ENCODE results near the gene ADRA2B.

Gene ADRA2B

DNA sequence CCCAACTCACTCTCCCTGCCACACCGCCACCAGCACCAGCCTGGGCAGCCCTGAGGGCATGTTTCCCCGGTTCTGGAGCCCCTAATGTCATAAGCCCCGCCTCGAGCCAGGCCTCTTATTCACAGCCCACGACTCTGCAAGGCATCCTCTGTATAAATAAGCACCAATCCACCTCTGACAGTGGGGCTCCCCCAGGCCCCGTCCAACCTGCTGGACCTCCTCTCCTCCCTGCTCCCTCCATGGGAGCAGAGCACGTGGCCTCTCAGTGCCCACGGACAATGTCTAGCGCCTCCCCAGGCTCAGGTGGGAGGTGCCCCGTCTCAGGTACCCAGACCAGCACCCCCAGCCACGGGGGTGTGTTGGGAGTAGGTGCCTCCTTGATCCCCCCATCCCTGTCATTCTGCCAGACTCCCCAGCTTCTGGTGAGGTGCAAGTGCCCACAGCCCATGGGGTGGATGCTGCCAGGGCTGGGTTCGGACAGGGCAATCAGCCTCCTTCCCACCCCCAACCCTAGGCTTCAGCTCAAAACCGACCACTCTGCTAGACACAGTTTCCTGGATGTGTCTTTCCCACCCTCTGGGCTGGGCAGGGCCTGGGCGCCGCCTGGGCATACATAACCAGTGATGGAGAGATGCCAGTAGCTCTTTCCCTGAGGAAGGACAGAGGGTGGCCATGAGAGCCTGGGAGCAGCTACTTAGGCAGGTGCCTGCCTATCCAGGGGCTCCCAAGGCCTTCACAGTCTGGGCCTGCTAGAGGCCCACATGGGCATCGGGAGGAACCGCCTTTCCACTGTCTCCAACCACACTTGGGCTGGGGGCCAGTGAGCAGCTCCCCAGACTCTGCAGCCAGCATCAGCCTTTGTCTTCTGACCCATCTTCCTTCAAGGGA lies 1.6 kb upstream of the ADRA2B start:
- DNase-seq (ENCODE audit: low read depth), result no peak

DNA sequence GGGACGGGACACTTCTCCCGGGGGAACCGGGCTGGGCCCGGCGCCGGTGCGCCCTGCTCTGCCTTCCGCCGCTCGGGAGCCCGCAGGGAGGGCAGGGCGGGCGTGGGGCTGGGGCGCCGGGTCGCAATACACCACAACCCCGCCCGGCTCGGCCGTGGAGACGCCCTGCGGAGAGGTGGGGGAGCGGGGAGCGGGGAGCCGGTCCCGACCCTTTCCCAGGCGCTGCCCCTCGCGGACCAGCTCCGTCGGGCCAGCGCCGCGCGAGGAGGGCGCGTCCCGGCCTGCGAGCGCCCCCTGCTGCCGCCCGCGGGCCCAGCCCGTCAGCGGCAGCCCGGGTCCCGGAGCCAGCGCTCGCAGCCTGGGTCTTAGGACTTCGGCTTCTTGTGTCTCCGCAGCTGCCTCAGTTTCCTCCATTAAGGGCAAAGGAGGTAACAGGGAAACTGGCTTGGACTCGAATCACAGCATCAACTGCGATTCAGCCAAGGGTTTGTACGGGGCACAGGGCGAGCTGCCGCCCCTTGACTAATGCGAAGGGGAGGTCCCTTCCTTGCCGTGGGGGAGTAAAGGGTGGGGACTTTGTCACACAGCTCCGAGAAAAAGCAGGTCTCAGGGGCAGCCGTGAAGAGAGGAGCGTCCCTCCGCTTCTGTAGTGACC lies 635 bp upstream of the ADRA2B start:
- DNase-seq (ENCODE audit: low read depth), result peak; percentile 14

DNA sequence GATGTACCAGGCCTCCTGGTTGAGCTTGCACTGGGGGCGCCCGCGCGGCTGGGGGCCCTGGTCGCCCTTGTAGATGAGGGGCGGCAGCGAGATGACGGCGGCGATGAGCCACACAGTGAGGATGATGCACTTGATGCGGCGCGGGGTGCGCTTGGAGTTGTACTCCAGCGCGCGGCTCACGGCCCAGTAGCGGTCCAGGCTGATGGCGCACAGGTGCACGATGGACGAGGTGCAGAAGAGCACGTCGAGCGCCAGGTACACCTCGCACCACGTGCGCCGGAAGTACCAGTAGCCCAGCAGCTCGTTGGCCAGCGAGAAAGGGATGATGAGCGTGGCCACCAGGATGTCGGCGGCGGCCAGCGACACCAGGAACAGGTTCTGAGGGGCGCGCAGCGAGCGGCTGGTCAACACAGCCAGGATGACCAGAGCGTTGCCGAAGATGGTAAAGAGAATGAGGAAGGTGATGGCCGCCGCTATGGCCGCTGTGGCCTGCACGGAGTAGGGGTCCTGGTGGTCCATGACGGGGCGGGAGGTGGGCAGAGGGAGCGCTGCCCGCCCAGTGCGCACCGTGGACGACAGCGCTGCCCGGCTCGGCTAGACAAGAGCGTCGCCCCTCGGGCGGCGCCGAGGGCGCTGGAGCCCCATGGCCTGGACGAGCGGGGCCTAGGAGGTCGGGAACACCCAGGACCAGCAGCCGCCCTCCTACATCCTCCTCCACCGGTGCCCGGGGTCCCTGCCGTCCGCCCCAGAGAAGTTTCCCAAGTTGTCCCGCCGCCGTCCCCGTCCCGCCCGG lies 544 bp downstream of the ADRA2B start:
- no peak for DNase-seq (ENCODE audit: low read depth)

DNA sequence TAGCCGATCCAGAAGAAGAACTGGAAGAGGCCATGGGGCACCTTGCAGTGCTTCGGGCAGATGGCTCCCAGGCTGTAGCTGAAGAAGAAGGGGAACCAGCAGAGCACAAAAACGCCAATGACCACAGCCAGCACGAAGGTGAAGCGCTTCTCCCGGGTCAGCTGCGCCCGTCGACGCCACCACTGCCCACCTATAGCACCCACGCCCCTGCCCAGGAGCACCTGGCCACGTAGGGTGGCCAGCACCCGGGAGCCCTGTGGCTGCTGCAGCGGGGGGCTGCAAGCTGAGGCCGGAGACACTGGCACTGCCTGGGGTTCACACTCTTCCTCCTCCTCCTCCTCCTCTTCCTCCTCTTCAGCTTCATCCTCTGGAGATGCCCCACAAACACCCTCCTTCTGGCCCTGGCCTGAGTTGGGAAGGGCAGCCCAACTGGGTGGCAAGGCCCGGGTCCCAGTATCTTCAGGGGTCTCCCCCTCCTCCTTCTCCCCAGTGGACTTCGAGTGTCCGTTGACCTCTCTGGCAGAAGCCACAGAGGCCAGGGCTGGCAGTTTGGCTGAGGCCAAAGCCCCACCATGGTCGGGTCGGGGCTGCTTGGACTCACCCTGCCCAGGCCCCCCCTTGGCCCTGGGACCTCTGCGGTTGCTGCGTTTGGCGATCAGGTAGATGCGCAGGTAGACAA lies 1.3 kb downstream of the ADRA2B start:
- no peak for DNase-seq (ENCODE audit: low read depth)

DNA sequence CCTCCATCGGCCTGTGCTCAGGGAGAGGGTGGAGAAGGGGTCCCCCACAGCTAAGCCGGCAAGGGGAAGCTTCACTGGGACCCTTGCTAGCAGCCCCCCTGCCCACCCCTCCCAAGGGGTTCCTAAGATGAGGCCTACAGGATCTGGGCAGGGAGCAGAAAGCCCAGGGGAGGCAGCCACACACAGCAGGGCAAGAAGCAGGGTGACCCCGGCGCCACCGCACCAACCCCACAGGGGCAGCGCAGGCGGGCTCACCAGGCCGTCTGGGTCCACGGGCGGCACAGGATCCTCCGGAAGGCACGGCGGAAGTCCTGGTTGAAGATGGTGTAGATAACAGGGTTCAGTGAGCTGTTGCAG lies 1.8 kb downstream of the ADRA2B start:
- no peak for DNase-seq (ENCODE audit: low read depth)

DNA sequence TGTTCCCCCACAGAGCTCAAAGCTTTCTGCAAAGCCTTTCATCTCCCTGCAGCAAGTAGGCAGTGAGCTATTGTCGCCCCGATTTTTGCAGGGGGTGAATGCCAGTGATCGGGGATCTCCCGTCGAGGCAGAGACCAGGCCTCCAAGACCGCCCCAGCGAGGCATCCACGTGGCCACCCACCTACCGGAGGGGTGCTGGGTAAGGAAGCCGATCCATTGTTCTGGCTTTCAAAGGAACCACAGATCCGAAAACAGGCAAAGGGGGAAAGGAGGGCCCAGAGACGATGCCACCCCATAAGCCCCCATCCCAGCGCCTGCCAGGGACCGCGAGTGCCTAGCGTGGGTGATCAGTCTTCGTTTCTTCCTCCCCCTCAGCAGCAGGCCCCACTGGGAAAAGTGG lies 2.4 kb downstream of the ADRA2B start:
- no peak for DNase-seq (ENCODE audit: low read depth)

DNA sequence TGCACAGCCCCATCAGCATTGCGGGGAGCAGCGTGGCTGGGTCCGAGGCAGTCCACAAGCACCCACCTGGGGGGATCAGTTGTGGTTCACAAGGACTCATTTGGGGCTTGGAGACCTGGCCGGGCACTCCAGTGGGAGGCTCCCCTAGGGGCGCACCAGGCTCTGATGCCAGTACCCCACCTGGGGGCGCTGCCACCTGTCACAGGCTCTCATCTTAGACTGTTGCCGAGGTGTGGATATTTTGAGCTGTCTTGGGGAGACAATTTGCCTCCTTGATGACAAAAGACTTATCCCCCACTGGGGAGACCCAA lies 3.0 kb downstream of the ADRA2B start:
- DNase-seq (ENCODE audit: low read depth), result no peak

DNA sequence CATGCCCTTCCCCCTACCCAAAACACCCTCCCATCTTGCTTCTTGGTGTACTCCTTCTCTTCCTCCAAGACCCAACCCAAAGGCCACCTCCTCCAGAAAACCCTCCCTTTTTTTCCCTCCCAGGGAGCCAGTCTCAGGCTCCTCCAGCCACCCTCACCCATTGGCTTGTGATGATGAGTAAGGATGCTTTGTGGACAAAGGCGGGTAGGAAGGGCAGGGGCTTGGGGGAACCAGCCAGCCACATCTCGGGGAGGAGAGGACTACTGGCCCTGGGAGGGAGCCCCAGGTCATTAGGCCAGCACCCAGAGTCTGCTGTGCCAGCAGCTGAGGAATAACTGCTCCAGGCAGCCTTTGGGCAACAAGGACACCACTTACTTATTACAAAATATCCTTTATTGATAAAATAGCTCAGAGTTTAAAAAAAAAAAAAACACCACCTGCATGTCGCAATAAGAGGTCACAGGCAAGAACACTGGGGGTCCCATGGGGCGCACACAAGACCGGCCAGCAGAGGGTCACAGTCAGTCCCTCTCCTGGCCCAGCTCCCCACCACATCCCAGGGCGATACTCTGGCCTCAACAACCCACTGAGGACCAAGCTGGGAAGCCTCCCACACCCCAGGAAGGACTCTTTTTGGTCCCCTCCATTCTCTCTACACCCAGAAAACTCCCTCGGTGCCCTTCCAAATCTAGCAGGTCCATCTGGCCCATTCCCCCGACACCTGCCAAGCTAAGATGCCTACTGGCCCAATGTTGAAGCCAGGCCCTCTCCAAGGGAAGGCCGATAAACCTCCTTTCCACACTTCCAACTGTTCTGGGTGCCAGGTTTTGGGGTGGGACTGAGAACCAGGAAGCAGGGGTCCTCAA lies 3.6 kb downstream of the ADRA2B start:
- DNase-seq (ENCODE audit: low read depth), result no peak

DNA sequence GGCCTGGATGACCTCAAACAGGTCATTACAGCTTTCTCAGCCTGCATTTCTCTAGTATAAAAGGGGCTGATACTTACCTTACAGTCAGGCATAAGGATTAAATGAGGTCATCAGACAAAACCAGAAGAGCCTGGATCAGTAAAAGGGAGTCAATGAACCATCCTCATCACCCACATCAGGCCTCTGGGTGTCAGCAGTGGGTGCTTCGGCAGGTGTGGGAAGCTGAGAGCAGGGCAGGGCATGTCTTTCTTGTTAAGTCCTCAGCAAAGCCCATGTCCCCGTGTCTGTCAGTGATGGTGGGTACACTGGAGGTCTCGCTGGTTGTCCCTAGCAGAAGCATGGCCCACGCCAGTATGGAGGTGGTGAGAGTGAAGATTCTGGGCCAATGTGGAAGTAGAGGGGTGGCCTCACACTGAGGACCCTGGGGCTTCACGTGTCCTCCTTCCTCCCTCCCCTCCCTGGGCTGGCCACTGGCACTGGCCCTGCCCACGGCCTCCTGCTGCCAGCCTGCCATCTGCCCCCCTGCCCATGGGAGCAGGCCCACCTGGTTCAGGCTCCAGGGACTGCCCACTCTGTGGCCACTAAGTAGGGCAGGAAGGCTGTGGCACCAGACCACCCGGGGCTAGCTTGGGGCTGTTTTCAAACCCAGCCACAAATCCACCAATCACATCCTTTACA lies 4.4 kb downstream of the ADRA2B start:
- no peak for DNase-seq (ENCODE audit: low read depth)

DNA sequence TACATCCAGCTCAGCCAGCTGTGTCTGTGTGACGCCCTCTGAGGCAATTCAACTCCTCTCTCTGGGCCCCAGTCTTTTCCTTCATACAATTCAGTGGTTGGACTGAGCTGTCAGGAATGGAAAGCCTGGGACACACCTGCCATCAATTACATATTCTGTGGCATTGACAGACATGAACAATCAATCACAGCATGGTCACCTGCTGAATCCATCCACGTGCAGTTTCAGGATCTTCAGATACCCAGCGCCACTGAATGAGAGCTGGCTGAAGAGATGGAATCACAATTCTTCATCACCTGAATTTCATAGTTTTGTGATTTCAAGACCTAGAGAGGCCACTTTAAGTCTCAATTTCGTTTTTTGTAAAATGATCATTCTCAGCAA lies 5.1 kb downstream of the ADRA2B start:
- DNase-seq (ENCODE audit: low read depth), result no peak

DNA sequence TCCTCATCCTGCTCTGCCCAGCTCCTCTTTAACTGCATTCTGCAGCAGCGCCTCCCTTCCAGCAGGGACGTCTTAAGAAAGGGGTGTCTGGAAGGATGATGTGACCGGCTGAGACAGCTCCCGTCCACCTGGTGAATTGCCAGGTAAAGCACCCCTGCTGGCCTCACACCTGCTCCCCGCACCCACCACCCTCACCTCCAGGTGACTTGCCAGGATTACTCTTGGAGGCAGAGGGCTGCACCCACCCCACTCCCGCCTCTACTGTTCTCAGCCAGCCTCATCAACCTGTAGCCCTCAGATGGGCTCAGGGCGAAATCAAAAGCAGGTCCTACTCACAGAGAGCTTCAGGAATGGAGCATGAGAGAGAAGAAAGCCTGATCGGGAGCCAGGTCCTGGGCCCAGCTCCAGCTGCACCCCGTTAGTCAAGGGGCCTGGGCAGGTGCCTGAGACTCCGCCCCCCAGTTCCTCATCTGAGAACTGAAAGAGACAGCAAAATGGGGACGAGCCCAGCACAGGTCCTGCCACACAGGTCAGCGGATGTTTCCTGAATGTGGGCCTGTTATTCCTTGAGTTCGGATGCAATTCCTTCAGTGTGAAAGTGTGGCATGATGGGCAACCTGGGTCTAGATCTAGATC lies 5.6 kb downstream of the ADRA2B start:
- DNase-seq (ENCODE audit: low read depth), result no peak

DNA sequence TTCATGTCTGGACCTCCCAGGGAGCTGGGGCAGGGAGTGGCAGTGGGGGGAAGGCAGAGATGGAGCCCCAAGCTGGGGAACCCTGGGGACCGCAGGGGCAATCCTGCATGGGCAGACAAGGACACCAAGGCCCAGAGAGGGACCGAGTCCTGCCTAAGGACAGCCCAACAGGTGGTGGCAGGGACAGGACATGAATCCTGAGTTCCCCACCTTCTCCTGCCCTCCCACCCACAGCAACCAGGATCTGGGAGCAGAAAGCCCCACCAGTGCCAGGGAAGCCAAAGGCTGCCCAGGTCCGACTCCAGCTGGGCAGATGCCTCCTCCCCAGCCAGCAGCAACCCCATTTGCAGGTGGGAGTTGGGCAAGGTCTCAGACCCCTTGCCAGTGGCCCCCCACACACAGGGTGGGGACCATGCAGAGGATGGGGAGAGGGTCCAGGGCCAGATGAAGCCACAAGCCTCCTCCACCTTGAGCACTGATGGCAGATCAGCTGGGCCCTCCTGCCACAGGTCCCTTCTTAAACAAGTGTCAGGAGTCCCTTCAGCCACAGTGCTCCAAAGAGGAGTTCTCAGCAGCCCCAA lies 6.3 kb downstream of the ADRA2B start:
- no peak for DNase-seq (ENCODE audit: low read depth)

DNA sequence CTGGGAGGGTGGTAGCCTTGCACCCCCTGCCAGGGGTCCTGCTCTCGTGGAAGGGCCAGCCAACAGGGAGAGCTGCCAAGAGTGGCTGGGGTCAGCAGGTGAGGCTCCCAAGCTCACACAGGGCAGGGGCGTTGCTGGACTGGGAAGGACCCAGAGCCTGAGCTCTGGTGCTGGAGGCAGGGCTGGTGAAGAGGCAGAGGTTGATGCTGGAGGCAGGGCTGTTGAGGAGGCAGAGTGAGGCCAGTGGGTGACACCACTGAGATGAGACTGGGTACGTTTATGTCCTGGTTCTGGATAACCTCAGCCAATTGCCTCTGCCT lies 7.0 kb downstream of the ADRA2B start:
- no peak for DNase-seq (ENCODE audit: low read depth)

DNA sequence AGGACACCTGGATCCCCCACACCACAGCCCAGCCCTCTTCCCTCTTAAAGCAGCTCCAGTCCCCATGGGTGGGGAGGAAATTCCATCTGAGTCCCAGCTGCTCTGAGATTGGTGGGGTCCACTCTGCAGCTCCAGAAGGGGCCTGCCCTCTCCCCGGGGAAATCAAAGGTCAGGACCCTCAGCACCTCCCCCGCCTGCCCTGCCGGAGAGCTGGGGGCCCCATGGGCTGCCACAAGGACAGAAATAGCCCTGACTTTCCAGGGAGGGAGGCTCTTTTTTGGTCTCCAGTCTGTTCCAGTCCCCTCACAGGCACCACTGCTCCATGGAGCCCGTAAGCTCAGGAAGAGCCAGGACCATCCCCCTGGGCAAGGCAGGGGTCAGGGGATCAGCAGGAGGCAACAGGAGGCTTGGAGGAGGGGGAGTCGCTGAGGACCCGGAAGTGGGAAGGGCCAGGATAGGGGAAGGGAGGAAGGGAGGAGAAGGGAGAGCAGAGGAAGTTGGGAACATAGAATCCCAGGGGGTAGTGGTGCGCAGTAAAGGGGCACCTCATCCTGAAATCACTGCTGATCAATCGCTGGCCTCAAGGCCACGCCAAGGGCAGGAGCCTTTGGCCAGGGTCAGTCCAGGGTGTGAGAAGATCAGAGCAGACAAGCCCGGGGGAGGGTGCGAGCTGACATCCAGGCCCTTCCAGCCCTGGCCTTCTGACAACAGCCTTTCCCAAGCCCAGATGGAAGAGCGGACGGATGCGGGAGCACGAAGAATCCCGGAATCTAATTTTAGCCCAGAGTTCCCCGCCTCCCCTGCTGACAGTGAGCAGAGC lies 7.6 kb downstream of the ADRA2B start:
- no peak for DNase-seq (ENCODE audit: low read depth)

DNA sequence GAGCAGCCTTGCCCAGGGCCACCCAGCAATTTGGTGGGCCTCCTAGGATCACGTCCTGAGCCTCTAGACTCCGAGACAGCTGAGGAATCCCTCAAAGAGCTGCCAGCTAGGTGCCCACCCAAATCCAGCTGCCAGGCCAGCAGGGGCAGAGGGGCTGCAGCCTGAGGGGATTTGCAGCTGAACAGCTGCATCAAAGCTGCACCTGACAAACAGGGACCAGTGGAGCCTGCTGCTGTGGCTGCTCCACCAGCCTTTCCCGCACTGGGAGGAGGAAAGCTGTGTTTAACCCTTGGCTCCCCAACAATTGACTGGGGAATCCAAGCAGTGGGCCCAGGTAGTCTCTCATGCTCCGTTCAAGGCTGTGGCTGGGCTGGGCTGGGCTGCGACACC lies 8.2 kb downstream of the ADRA2B start:
- no peak for DNase-seq (ENCODE audit: low read depth)

DNA sequence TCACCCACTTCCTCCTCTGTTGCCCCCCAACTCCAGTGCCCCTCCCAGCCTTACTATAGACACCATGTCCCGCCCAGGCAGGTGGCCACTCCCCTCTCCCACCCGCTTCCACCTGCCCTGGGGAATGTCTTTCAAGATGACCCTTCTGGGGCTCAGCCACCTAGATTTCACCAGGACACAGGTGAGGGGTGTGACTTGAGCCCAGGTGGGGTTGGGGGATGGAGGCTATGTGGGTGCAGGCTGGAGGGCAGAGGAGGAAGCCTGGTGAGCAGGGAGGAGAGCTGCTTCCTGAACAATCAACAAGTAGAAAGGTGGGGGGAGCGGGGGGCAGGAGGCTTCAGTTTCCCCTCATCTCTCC lies 8.7 kb downstream of the ADRA2B start:
- no peak for DNase-seq (ENCODE audit: low read depth)

DNA sequence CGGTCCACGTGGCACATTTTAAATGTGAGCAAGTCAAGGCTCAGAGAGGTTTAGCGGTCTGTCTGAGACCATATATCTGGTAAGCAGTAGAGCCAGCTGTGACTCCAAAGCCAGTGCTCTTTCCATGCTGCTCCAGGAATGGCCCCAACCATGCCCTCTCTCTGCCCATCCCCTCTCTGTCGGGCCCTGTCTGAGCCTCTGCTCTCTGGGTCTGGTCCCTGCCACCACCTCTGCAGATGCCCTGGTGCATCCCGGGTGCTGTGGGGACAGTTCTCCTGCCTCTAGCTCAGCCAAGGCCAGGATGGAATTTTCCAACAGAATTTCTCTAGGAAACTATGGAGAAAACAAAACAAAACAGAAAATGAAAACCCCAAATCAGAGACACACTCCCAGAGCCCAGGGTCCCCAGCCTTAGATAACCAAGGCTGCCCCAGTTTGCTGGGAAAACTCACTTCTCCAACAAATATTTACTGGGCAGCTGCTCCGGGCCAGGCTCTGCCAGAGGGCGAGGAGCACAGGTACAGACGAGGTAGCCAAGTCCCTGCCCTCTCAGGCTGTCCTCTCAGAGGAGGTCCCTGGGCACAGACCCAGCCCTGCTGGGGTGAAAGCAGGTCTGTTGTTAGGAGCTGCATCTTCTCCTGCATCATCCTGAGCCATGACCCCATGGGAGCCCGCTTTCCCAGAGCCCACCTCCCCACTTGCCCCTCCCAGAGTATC lies 9.2 kb downstream of the ADRA2B start:
- DNase-seq (ENCODE audit: low read depth), result no peak

DNA sequence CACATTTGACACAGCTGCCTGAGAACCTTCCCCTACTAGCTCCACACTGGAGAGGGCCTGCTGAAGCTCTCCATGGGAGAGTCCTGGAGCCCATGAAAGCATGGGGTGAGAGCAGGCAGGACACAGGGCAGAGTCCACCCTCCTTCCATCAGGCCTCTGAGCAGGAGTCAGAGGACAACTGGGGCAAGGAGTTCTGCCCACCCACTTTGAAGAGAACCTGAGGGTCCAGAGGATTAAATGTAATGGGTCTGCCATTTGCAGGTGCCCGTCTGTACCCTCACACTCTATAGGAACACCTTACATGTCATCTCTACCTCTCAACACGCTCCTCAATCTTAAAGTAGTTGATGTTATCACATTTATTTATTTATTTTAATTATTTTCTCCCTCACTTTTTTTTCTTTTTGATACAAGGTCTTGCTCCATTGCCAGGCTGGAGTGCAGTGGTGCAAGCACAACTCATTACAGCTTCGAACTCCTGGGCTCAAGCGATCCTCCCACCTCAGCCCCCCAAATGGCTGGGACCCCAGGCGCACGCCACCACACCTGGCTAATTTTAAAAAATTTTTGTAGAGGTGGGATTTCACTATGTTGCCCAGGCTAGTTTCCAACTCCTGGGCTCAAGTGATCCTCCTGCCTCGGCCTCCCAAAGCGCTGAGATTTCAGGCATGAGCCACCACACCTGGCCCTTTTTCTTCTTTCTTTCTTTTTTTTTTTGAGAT lies 10.2 kb downstream of the ADRA2B start:
- no peak for DNase-seq (ENCODE audit: low read depth)

Data from iris pigment epithelial cell (primary cell).